Mononuclear cell (primary cell): ENCODE data around the gene ANO1. TPM values are rescaled to one million over a fixed set of nuclear protein-coding genes. Genes with fewer than 3 reads are reported as not detected.

ENCODE experiments used
- H3K27me3 ChIP-seq: 2 replicates; pipeline ENCODE4 v1.6.0; 2011; ENCODE audit warnings: low read length, control low read depth; ENCODE audit not compliant: insufficient read depth
- H3K4me1 ChIP-seq: 2 replicates; pipeline ENCODE4 v1.5.1; 2011; ENCODE audit warnings: mild to moderate bottlenecking, low read length, control low read depth; ENCODE audit not compliant: insufficient read depth
- H3K4me3 ChIP-seq: 2 replicates; pipeline ENCODE4 v1.5.1; 2011; ENCODE audit warnings: mild to moderate bottlenecking, low read length, moderate library complexity
- H3K9me3 ChIP-seq: 2 replicates; pipeline ENCODE4 v1.5.1; 2011; ENCODE audit warnings: low read depth, mild to moderate bottlenecking, control low read depth, low read length
- total RNA-seq: library from RNA; depleted of rRNA; stranded (reverse); fragments of >200 nt; gene quantifications from one replicate; pipeline ENCODE4 v1.2.3, GENCODE V29; 2012

Gene ANO1
- total RNA-seq, 1 donor = not detected

DNA sequence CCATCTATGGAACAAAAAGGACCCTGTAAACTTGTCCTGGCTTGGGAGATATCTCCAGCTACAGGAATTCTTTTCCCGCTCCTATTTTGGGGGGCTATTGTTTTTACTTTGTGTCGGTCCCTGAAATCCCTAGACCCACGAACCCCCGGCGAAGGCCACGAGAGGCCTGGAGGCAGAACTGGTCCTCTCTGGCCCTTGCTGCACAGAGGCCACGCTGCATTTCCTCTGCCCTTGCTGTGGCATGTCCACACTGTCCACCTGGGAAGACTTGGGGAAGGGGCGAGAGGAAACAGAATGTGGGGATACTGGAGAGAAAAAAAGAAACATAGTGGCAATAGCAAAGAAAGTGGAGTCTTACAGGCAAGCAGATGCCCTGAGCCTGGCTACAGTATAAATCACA lies 2.3 kb upstream of the ANO1 start:
- Histone ChIP-seq H3K4me1 (no peaks in the 10 kb centered on the region), H3K27me3 (peaks cover 46% of the 10 kb centered on the region), H3K9me3 (no peaks in the 10 kb centered on the region), H3K4me3 (no peak overlapping the region)

DNA sequence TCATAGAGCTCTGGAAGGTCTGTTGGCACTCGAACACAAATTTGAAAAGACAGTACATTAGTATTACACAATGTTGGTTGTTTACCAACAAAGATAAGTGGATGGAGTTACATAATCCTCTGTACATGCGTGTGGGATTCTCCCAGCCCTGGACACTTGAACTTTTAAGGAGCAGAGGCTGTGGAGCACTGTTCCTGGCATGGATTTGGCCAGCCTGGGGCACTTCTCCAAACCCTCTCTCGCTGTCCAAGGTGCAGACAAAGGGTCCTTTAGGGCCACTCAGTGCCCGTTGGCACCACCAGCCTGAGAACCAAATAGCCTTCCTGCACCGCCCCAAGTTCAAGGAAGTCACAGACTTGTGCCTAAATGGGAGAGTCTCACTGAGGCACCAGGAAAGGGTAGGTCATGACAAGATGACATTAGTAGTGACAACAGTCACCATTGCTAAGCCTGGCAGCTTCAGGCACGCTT lies 1.6 kb upstream of the ANO1 start:
- Histone ChIP-seq H3K27me3 (peaks cover 46% of the 10 kb centered on the region), H3K4me1 (no peaks in the 10 kb centered on the region), H3K9me3 (no peaks in the 10 kb centered on the region)

DNA sequence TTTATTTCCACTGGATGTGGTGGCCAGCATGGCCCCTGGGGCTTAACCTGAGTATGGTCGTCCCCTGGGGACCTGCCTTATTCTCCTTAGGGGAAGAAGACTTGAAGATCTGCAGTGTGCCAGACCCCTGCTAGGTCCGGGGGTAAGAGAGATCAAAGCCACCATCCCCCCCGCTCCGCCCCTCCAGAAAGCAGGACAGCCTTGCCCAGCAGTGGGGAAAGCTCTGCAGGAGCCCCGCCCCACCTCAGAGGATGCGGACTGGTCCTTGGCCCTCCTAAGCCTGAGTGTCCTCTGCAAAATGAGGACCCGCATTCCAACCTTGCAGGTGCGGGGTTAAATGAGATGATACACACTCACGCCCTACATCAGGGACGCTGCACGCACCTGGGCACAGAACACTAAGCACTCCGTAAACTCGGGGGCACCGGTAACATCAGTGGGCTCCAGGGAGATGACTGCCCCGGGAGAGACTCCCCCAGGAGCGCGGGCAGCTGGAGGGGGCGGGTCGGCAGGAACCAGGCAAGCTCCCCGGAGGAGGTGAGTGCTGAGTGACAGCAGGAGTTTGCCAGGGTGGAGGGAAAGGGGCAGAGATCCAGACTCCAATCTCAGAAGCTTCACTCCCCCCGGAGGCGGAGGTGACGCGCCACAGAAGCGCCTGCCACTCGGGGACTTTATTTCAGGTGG lies 564 bp upstream of the ANO1 start:
- Histone ChIP-seq H3K4me1 (no peaks in the 10 kb centered on the region), H3K27me3 (peaks cover 40% of the 10 kb centered on the region), H3K4me3 (no peak overlapping the region), H3K9me3 (no peaks in the 10 kb centered on the region)

More for the DNA sequence above, 1.6 kb upstream of the ANO1 start:
- H3K4me3 ChIP-seq = no peak overlapping the region

DNA sequence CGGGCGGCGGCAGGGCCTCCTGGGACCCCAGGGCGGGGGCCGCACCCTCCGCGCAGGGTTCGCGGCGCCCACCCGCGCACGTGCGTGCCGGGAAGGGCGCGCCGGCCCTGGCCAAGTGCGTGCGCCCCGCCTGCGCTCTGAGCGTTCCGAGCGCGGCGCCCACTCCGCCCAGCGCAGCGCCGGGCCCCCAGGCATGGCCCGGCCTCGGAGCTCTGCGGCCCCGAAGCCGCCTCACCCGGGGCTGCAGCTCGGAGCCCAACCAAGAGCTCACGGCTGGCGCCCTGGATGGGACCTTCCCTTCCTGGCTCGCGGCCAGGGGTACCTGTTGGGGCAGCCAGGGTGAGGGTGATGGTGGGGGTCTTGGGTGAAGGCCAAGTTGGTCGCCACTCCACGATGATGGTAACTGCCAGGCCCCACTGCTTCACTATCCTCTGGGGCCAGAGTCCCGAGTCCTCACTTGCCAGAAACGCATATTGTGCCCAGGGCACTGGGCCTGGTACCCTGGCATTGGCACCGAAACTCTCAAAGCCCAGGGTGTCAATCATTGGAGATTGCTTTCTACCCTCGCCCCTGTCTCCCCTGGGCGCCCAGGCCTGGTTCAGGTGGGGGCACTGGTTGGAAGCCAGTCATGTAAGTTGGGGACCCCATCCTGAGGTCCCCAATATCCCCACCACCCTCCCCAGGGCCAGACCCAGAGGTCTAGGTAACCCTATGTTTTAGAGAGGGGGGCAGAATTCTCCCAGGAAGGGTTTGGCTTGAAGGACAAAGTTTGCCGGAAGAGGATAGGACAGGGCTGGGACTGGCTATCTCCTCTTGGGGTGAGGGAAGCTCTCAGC lies 882 bp downstream of the ANO1 start:
- Histone ChIP-seq H3K4me1 (no peaks in the 10 kb centered on the region), H3K4me3 (no peak overlapping the region), H3K9me3 (no peaks in the 10 kb centered on the region), H3K27me3 (peaks cover 30% of the 10 kb centered on the region)

DNA sequence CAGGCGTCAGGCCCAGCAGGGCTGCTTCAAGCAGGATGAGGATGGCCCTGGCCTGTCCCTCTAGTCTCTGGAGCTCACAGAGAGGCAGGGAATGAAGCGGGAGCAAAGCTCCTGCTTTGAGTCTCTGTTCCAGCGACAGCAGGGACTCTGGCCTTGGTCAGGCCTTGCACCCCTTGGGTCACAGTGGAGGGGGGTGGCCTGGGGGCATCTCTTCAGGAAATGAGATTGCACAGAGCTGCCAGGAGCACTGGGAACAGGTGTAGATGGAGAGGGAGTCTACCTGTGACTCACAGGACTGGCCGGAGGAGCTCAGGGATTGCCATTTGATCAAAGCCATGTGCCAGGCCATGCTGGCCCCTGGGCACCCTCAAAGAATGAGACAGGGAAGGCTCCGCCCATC lies 1.6 kb downstream of the ANO1 start:
- no peak overlapping the region for H3K4me3 ChIP-seq
- no peaks in the 10 kb centered on the region for H3K4me1 ChIP-seq
- H3K27me3 ChIP-seq = peaks cover 26% of the 10 kb centered on the region
- H3K9me3 ChIP-seq = no peaks in the 10 kb centered on the region

DNA sequence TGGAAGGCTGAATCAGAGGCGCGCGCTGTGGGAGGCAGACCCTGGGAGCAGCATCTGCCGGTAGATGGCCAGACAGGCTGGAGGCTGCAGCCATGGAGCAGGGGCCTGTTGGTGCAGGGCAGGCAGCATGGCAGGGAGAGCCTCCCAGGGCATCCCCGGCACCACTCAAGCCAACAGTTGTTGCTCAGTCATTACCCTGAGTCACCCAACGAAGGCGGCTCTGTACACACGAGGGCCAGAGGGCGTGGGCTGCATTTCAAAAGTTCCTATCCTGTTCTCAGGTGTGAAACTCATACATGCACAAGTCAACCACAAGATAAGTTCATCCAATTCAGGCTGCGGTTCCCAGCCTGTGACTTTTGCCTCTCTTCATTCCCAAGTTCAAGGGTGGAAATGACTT lies 2.6 kb downstream of the ANO1 start:
- Histone ChIP-seq H3K9me3 (no peaks in the 10 kb centered on the region), H3K4me3 (no peak overlapping the region), H3K27me3 (peaks cover 26% of the 10 kb centered on the region), H3K4me1 (no peaks in the 10 kb centered on the region)

DNA sequence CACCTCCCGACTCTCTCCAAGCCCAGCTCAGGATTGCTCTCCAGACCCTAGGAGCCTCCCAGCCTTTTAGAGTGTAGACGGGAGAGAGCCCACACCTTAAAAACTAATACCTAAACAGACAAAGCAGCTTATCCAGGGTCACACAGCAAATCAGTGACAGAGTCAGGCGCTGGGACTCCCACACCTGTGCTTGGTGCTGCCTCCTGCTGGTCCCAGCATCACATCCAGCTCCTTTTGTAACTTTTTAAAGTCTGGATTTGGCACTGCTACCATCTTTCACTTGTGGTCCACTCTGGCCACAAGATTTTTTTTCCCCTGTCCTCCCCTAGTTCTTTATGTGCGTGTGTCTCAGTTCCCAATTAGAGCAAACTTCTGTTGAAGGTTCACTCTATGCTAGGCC lies 4.7 kb downstream of the ANO1 start:
- H3K4me1 ChIP-seq = no peaks in the 10 kb centered on the region
- H3K9me3 ChIP-seq = no peaks in the 10 kb centered on the region
- H3K4me3 ChIP-seq = no peak overlapping the region
- H3K27me3 ChIP-seq = peaks cover 13% of the 10 kb centered on the region

DNA sequence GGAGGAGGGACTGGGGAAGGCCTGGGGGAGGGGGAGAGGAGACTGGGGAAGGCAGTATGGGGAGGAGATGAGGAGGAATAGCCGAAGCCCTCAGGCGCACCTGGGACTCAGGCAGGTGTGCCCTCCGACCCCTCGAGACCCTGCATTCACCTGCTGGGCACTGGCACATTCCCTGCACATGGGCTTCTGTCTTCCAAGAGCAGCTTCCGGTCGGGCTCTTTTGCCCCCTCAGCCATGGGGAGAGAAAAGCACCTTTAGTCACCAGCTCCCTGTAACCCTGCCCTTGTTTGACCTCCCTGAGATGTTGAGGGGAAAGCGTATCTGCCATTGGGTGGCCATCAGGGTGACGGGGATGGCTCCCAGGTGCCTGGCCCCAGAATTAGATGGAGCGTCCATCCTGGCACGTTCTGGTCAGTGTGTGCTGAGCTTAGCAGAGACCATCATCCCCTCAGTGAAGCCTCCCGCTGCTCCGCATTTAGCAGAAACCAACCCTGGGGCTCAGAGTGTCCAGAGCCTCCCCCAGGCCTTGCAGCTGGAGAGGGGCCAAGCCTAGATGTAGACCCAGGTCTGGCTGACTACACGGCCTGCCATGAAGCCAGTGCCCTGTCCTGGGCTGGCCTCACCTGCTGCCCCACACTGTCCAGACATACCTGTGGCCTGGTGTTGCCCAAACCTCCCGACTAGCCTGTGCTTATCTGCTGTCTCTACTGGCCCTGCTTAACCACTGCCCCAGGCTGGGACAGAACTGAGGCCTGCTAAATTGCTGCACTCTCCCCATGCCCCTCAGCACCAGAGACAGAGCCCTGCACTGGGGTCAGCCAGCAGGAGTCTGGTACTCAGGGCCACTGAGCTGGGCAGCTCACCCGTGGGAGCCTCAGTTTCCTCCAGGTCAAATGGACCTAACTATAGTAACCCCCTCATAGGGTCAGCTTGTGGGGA lies 6.2 kb downstream of the ANO1 start:
- no peak overlapping the region for H3K4me3 ChIP-seq
- H3K9me3 ChIP-seq = no peaks in the 10 kb centered on the region
- no peaks in the 10 kb centered on the region for H3K4me1 ChIP-seq
- peaks cover 9% of the 10 kb centered on the region for H3K27me3 ChIP-seq

DNA sequence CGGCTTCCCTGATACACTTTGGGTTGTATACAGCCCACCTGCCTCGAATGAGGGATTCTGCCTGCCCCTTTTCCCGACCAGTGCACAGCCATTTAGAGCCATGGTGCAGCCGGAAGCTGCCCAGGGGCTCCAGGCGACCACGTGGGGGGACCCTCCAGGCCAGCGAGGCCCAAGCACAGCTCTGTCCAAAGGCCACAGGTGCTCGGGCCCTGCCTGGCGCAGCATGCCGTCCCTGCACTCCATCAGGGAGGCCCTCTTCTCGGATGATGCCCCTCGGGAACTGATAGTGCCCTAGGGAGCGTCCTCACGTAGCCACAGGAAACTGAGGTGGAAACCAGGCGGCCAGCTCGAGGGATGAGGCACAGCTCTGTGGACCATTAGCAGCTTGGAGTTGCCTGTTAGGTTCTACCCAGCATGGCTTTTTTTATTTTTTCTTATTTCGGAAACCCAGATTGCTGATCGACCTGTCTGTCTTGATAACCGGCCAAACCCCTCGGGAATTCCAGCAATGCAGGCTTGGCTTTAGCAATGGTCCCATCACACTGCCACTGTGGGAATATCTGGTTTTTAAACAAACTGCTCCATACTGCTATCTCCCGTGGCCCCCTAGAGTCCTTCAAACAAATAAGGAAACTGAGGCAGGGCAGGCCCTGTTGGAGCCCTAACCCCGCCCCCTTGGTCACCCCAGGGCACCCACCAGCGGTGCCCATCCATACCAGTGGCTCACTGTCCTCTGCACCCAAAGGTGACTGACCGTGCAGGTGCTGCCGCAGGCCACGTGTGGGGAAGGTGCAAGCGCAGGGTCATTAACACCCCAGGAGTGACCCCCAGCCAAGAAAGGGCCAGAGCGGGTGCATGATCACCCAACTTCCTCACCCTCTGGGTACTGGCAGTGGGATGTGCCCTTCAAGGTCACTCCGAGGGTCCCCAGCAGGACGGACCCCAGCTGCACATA lies 8.0 kb downstream of the ANO1 start:
- H3K9me3 ChIP-seq = no peaks in the 10 kb centered on the region
- H3K27me3 ChIP-seq = no peaks in the 10 kb centered on the region
- H3K4me3 ChIP-seq = no peak overlapping the region
- no peaks in the 10 kb centered on the region for H3K4me1 ChIP-seq

DNA sequence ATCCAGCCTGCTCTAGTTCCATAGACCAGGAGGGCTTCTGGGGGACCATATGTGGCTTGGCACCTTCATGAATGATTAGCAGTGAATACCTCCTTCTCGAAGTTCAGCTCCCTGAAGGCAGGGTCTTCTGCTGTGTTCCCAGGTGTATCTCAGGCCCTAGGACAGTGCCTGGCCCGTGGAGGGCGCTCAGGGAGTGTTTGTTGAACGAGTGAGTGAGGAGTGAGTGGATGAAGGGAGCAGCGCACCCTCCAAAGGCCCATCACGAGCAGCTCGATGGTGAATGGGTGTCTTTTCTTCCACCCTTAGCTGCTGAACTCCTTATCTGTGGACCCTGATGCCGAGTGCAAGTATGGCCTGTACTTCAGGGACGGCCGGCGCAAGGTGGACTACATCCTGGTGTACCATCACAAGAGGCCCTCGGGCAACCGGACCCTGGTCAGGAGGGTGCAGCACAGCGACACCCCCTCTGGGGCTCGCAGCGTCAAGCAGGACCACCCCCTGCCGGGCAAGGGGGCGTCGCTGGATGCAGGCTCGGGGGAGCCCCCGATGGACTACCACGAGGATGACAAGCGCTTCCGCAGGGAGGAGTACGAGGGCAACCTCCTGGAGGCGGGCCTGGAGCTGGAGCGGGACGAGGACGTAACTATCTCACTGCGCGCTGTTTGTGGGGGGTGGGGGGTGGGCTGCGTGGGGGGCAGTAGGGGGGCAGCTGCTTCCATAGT lies 9.5 kb downstream of the ANO1 start:
- no peak overlapping the region for H3K4me3 ChIP-seq
- H3K9me3 ChIP-seq = no peaks in the 10 kb centered on the region
- H3K4me1 ChIP-seq = no peaks in the 10 kb centered on the region
- H3K27me3 ChIP-seq = no peaks in the 10 kb centered on the region

DNA sequence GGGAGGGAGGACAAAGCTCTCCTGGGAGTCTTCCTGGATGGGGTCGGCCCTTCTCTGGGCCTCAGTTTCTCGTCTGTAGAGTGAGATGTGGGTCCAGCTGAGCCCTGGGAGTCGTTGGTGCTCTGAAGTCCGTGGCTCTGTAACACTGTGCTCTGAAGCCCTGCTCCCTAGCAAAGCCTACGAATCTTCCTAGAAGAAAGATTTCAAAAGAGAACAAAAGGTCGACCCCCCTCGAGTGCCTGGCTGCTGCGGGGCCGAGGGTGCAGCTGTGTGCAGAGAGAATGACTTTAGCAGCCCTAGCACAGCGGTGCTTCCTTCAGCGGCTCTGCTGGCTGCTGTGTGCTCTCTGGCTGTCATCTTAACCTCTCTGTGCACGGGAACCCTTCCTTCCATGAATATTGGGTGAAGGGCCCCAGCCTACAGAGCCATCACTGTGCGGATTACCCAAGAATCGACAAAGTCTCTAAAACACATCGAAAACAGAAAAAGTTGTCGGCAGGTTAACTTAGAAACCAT lies 10.7 kb downstream of the ANO1 start:
- no peaks in the 10 kb centered on the region for H3K27me3 ChIP-seq
- H3K9me3 ChIP-seq = no peaks in the 10 kb centered on the region
- H3K4me3 ChIP-seq = no peak overlapping the region
- no peaks in the 10 kb centered on the region for H3K4me1 ChIP-seq

DNA sequence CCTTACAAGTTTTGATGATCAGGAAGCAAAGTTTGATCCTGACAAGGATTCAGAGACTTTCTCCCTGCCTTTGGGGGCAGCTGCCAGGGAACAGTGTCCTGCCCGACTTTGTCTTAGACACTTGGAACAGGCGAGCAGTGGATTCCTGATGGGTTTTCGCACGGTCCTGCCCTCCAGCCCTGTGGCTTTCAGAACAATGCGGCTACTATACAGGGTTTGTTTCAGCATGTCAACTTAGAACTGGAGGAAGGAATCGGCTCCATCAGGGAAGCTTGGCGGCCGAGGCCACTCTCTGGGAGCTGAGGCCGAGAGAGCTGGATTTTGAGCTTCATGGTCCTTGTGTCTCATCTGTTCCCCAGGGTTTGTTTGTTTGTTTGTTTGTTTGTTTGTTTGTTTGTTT lies 11.5 kb downstream of the ANO1 start:
- no peaks in the 10 kb centered on the region for H3K27me3 ChIP-seq

DNA sequence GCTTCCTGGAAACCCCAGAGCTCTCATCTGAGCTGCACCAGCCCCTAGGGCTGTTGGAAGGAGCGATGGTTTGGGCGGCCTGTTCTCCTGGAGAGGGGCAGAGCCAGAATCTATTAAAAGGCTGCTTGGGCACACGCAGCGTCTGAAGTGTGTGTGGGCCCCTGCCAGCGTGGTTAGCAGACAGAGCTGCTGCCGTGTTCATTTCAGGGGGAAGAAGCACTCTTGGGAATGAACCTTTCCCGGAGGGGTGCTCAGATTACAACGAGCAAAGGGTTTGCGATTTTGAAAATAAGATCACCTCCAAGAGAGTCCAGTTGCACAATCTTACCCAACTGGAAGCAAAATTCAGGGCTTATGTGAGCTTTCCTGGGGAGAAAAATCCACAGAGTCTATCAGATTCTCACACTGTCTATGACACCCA lies 12.9 kb downstream of the ANO1 start:
- Histone ChIP-seq H3K9me3 (no peaks in the 10 kb centered on the region), H3K4me1 (no peaks in the 10 kb centered on the region), H3K27me3 (no peaks in the 10 kb centered on the region), H3K4me3 (no peak overlapping the region)

More for the DNA sequence above, 11.5 kb downstream of the ANO1 start:
- Histone ChIP-seq H3K4me3 (no peak overlapping the region), H3K9me3 (no peaks in the 10 kb centered on the region), H3K4me1 (no peaks in the 10 kb centered on the region)
